ENCODE data around the gene HOXA3. TPM values are rescaled to one million over a fixed set of nuclear protein-coding genes. Genes with fewer than 3 reads are reported as not detected.

The HOXA3 gene
- total RNA-seq, 1 experiment from 2014 or later: 3.3 TPM

DNA sequence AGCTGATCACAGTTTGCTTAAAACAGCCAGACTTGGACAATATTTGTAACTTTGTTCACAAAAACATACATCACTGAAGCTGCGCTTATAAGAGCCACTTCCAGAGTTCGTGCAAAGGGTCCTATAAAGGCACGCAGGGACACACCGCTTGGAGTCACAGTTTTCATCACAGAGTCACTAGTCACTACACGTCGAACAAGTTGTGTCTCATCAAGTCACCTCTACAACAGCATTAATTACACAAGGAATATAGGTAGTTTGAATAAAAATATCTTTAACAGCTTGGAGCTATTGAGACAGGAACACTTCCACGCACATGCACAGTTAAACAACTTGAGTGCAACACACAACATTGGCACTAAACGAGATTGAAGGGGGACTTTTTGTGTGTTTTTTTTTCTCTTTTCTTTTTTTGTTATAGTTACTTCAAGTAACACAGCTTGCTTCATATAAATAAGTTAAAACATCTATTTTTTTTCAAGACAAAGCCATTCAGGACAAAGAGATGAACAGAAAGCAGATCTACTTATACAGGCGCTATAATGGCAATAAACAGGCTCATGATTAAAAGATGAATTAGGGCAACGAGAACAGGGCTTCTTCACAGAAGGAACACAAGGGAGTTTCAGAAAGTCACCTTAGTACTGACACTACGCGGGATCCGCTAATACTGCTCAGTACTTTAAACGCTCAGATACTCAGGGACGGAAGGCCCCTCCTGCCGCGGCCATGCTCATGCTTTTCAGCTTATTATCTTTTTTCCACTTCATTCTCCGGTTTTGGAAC lies 11.1 kb downstream of the HOXA3 start:
- no peak for DNase-seq (ENCODE audit: low read depth)
- in situ Hi-C loops (cut with HindIII; ENCODE audit: low pct_unique_long_range_greater_than_20kb, low sequenced_read_pairs): no loop called here

DNA sequence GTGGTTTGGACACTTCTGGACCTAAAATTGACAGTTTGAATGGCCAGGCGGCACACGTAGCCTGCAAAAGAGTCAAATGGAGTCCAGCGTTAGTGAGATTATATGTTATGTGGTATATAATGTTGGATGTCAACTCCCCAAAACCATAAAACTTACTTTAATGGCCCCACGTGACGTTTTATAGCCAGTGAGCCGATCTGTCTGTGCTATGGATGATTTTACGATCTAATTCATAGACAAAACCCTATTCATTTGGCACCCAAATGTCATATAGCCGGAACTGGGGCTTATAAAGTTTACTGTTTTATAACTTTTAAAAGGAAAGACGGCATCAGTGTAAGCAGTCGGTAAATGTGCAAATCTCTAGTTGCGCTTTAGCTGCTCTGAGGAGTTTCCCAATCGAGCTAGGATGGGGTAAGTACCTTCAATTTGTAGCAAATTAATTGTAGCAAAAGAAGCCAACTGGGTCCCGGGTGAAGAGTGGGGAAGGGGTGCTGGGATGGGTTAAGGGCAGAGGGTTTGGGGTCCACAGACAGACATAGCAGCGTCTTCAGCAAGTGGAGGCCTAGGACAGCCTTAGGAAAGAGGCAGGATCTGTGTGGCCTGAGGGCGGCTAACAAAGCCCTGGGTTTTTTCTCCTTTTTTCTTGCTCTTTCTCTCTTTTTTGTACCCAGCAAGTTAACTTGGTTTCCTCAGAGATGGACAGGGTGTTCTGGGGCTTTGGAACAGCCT lies 12.1 kb downstream of the HOXA3 start:
- in situ Hi-C loops (cut with HindIII; ENCODE audit: low pct_unique_long_range_greater_than_20kb, low sequenced_read_pairs): no loop called here
- DNase-seq (ENCODE audit: low read depth): no peak

DNA sequence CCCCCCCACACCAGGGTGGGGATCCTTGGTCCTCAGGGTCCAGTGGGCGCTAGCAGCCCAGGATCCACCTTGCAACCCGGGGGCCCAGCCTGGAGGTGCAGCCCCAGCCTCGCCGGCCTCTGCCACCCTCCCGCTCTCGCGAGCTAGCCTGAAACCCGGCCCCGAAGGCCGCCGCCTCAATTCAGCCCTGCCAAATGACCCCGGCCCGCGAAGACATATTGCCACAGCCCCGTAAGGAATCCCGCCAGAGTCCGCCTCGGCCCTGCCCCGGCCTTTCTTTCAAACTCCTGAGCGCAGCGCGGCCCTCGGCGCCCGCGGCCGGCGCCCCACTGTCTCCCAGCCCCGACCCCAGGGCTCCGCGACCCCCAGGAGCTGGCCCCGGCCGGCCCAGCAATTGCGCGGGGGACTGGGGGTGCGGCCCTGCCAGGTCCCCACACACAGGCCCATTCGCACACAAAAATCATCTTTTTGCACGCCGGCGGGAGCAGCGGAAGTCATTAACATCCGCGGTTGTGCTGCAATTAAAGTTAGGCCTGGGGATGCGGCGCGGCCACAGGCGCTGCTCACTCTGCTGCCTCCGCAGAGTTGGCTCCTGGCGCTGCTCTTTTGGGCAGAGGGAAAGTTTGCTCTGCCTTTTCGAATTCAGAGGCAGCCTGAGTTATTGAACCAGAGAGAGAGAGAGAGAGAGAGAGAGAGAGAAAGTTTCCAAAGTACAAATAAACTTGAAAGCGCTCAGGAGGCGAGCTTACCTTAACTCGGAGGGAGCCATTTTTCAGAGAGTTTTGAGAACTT lies 12.9 kb downstream of the HOXA3 start:
- no peak for DNase-seq (ENCODE audit: low read depth)
- in situ Hi-C loops (cut with HindIII; ENCODE audit: low pct_unique_long_range_greater_than_20kb, low sequenced_read_pairs): no loop called here

DNA sequence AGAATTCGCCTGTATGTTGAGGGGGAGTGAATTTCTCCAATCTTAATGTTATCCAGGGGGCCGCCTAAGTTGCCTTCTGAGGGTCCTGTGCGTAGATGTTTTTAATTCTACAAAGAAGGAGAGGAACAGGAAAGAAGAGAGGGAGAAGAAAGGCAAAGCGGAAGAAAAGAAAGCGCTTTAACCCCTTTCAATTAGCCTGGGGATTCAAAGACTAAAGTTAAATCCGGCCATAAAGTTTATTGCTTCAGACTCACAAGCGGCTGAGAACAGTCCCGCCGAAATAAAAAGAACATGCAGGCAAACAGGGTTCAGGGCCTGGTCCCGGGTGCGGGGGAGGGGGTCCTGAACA lies 13.4 kb downstream of the HOXA3 start:
- in situ Hi-C loops (cut with HindIII; ENCODE audit: low pct_unique_long_range_greater_than_20kb, low sequenced_read_pairs): no loop called here
- no peak for DNase-seq (ENCODE audit: low read depth)

DNA sequence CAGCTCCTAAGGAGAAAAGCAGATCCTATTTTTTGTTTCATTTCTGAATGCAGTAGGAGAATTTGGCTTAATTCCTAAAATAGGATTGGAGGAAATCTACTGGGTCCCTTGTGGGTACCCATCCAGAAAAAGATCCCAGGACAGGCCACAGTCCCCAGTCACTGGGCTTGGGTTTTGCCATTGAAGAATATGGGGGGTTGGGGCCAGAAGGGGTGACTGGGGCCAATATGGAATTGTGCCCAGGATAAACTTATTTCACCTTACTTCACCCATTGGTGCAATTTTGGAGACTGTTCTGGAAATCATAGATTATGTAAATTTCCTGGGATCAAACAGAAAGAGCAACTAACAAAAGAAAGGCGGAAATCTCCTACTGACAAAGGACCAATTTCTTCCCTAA lies 13.9 kb downstream of the HOXA3 start:
- in situ Hi-C loops (cut with HindIII; ENCODE audit: low pct_unique_long_range_greater_than_20kb, low sequenced_read_pairs): no loop called here
- DNase-seq (ENCODE audit: low read depth): no peak

DNA sequence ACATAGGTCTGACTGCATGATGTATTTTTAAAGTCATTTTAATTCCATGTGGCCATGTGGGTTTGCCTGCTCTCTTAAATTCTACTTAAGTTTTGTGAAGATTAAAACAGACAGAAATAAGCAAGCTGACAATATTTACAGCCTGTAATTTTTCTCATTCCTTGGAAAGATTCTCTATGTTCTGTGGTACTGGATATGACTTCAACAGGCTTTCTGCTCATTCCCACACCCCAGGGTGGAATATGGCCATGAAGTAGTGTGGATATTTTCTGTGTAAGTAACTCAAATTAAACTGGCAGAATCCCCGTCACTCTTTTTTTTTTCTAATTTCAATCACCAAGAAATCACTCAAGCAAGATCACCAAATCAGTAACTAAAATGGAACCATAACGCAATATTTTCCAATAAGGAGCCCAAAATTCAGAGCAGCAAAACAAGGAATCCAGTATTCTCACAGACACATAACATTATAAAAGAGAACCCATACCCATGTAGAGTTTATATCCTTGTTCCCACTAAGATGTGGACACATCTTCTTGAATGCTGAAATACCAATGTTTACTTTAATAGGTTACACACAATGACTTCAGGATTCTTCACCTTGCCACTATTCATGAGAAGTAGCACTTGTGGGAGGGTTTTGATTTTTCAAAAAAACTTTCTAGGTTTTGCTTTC lies 14.6 kb downstream of the HOXA3 start:
- DNase-seq (ENCODE audit: low read depth): peak; percentile 75
- in situ Hi-C loops (cut with HindIII; ENCODE audit: low pct_unique_long_range_greater_than_20kb, low sequenced_read_pairs): no loop called here

DNA sequence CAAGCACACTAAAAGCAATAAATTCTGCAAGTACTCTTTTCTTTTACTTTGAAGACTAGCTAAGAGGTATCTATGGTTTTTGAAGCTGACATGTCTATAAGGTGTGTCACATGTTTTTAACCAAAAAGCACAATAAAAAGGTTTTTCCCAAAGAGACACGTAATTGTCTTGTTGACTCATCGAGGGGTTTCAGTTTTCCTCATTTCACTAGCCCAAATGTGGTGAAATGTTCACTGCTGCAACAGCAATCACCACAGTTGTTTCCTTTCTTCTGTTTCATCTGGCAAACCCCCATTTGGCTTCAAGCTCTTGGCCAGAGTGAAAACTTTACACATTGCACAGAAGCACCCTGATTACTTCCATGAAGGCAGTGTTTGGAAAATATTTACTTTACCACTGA lies 18.0 kb downstream of the HOXA3 start:
- in situ Hi-C loops (cut with HindIII; ENCODE audit: low pct_unique_long_range_greater_than_20kb, low sequenced_read_pairs): no loop called here
- peak; percentile 59 for DNase-seq (ENCODE audit: low read depth)

DNA sequence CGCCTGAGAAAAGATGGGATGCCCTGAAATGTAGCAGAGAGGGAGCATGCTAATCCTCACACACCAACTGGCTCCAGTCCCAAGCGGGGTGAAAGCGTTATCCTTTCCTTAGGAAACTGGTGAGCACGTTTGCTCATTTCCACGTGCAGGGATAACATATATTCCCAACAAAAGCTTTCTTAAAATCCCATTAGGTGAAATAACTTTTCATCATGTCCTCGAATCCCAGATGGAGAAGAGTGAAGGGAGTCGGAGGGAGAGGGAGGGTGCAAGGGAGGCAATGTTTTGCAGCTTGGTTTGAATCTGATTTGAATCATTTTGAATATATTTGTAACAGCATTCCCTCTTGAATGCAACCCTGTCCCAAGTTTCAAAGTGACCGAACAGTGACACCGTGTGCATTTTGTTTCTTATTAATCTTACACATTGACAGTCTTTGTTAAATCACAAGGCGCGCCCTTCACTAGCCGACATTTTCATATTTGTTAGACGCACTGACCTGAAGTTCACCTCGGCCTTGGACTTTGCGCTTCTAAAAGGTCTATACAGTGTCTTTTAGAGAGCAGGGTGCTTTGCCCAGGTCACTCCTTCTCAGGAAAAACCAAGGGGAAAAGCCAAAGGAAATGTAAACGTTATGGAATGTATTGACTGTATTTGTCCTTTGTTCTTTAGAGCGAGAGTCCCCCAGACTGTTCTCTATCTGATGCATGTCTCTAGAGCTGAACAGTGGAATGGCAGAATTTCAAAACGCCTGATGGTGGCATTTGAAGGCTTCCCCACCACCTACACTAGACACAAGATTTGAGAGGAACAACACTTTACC lies 18.8 kb downstream of the HOXA3 start:
- peak; percentile 92 for DNase-seq (ENCODE audit: low read depth)

DNA sequence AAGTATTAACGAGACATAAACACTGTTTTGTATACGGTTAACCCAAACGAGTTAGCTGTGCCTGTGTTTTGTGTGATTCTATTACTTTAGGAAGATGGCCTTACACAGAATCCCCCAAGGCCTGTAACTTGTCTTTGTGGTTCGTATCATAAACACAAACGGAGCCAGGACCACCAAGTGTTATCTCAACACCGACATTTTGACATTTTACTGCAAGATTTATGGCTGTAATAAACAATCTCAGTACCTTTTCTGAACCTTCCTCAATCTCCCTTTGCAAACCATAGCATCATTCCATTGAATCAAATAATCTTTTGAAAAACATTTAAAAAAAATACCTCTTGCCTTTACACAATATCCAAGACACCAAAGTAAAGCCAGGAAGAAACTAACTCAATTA lies 19.4 kb downstream of the HOXA3 start:
- DNase-seq (ENCODE audit: low read depth): no peak
- in situ Hi-C loops (cut with HindIII; ENCODE audit: low pct_unique_long_range_greater_than_20kb, low sequenced_read_pairs): no loop called here

More for the DNA sequence above, 18.8 kb downstream of the HOXA3 start:
- in situ Hi-C loops (cut with HindIII; ENCODE audit: low pct_unique_long_range_greater_than_20kb, low sequenced_read_pairs): no loop called here

DNA sequence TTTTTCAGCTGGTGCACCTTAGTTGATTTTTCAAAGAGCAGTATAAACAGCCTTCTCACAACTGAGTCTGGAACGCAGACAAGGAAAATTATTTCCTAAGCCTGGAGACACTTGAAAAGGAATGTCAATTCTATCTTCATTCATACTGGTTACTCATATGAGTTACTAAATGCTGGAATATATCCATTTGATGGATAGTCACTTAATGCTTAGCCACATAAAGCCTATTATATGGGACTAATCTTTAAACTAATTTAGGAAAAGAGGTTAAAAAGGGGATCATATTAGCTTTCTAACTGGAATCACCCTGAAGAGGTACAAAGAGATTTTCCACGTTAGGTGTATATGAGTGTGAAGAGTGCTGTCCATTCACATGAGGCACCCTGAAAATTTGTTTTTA lies 20.2 kb downstream of the HOXA3 start:
- in situ Hi-C loops (cut with HindIII; ENCODE audit: low pct_unique_long_range_greater_than_20kb, low sequenced_read_pairs): no loop called here
- peak; percentile 31 for DNase-seq (ENCODE audit: low read depth)

DNA sequence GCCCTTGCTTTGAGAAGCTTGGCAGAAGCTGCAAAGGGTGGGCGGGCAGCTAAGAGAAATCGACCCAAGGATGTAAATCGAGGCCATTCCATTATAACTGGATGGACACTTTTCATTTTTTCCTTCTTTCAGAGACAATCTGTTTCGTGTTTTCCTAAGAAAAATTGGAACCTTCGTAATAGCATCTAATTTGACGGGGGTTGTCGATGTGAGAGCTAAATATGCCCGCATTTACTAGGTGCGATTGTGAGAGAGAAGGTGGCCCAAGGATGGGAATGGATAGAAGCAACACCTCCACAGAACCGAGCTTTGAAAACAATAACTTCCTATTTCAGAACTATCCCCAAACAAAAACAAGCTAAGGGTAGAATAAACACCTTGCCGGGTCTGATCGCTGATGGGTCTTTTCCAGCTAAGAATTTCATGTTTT lies 21.0 kb downstream of the HOXA3 start:
- in situ Hi-C loops (cut with HindIII; ENCODE audit: low pct_unique_long_range_greater_than_20kb, low sequenced_read_pairs): no loop called here
- no peak for DNase-seq (ENCODE audit: low read depth)

DNA sequence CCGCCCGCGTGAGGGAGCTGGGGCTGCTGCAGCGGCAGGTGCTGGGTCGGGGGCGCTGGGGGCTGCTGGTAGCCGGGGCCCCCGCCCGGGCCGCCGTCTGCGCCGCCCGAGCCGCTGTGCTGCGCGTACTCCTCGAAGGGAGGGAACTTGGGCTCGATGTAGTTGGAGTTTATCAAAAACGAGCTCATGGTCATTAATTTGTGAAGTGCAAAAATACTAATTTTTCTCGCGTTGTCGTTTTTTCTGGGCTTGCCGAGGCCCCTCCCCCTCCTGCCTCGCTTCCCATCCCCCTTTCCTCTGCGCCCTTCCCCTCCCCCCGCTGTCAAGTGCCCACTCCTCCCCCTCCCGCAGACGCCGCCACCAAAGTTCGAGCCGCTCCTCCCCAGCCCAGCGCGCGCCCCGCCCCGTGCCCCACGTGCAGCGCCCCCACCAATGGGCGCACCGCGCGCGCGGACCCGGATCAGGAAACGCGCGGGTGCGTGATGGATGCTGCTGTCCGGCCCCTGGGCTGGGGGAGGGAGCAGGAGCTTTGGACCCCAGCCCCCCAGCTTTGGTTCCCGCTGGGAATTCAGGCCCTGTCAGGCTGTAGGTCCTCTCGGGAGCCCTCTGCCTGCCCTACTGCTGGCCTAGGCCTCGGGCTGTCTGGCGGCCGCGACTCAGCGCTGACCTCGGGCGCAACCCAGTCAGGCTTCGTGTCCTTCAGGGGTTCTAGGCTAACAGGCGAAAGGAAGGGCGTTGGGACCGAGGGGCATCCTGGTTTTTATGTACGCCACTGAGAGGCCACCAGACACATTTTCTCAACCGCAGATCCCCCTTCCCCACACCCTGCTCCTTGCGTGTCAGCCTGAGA lies 21.6 kb downstream of the HOXA3 start, which contains the start of gene HOXA4:
Gene HOXA4, minus strand, starts transcription at position 218 of the 850 bp plus-strand sequence. Its CDS starts 24 bp downstream, at position 194.
- DNase-seq (ENCODE audit: low read depth): peak; percentile 90
- in situ Hi-C loops (cut with HindIII; ENCODE audit: low pct_unique_long_range_greater_than_20kb, low sequenced_read_pairs): no loop called here

DNA sequence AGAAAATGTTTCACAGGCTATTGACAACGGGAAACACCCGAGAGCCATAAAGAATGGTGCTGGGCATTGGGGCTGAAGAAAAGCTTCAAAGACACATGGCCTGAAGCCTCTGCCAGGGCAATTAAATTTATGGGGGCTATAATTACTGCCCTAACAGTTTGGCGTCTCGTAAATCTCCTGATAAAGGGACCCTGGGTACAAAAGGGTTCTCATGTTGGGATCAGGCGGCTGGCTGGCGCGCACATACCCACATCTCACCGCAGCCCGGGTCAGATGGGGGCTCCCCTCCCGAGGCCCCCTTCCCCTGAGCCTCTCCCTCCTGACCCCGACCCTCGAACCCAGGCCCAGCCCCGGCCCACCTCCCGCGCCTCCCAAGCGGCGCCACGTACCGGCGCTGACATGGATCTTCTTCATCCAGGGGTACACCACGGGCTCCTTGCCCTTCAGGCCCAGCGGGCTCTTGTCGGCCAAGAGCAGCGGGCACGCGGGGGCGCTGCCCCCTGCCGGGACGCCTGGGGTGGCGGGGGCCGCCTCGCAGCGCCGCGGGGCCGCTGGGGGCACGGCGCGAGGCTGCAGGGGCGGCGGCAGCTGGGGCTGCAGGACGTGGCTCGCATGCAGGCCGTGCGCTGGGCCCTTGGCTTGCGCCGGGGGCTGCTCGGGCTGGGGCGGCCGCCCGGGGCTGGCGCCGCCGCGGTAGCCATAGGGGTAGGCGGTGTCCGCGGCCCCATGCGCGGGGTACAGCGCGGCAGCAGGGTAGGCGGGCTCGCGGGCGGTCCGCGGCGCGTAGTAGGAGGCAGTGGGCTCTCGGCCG lies 22.4 kb downstream of the HOXA3 start:
- in situ Hi-C loops (cut with HindIII; ENCODE audit: low pct_unique_long_range_greater_than_20kb, low sequenced_read_pairs): loop anchor here (5.0 kb wide), 1 partner anchor 32 kb away; no protein-coding TSS in a partner anchor
- DNase-seq (ENCODE audit: low read depth): peak; percentile 28

DNA sequence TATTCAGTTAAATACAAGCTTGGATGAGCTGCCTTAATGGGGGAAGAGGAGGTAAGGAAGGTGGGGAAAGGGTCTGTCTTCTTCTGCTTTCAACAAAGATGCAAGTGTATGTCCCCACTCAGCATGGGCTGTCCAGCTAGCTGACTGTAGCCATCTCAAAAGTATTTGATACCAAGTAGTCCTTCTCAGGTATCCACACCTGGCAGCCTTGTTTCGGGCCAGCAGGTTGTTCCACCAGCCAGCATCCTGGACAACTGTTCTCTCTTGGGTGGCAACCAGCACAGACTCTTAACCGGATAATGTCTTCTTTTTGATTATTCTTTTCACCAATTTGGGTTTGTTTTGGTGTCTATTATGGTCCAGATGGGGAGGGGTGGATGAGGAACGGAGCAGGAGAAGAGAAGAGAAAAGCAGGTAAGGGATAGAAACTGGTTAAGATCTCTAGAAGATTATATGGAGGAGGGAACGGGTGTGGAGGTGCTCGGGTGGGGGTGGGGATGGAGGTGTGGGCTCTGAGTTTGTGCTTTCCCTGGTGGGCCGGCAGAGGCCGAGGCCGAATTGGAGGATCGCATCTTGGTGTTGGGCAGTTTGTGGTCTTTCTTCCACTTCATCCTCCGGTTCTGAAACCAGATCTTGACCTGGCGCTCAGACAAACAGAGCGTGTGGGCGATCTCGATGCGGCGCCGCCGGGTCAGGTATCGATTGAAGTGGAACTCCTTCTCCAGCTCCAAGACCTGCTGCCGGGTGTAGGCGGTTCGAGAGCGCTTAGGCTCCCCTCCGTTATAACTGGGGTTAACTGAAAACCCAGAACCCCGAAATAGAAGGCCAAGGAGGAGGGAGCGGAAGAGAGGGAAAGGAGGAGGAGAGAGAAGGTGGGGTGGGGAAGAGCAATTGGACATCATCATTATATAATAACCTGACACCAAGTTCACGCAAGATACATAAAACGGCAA lies 23.3 kb downstream of the HOXA3 start:
- in situ Hi-C loops (cut with HindIII; ENCODE audit: low pct_unique_long_range_greater_than_20kb, low sequenced_read_pairs): loop anchor here (5.0 kb wide), 1 partner anchor 33 kb away; no protein-coding TSS in a partner anchor
- DNase-seq (ENCODE audit: low read depth): peak; percentile 74

DNA sequence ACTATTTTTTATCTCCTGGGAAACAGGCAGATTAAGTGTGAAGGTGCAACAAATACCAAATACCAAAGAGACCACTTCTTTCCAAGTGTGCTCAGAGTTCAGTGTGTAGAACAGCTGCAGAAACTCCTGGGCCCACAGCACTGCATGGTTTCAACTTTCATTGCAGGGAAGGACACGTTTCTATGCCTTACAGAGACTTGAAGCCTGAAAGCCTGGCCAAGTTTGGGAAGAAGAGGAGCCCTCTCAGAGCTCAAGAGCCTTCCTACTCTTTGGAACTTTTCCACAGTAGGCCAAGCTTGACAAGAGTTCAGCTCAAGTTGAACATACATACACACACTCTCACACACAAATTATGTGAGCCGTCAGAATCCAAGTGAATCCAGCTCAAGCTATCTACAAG lies 24.3 kb downstream of the HOXA3 start:
- peak; percentile 61 for DNase-seq (ENCODE audit: low read depth)
- in situ Hi-C loops (cut with HindIII; ENCODE audit: low pct_unique_long_range_greater_than_20kb, low sequenced_read_pairs): loop anchor here (5.0 kb wide), 1 partner anchor 34 kb away; no protein-coding TSS in a partner anchor

Measured in Caki2 (cell line).